Measurements from ENCODE around the gene PFKFB1.

GRCh38 chrX:55039471-55039870 is 45.5 kb upstream of the PFKFB1 start:
- TF ChIP-seq POLR2A (IDR thresholded peaks at IDR 0.05) (no peak), CTCF (IDR thresholded peaks at IDR 0.05) (no peak), POLR2AphosphoS5 (IDR thresholded peaks at IDR 0.05; ENCODE audit: insufficient read depth in 1 of 2, low read depth in 1 of 2) (no peak)
